H1 (cell line): ENCODE data around the gene MEIS2. TPM values are rescaled to one million over a fixed set of nuclear protein-coding genes. Genes with fewer than 3 reads are reported as not detected.

Experiments used
- CTCF ChIA-PET: fragments of 300-600 bp; sonication (Branson Sonifier 250); formaldehyde crosslinking; loops from one replicate; lab custom pipeline; 2021; ENCODE audit not compliant: partially characterized antibody; lab: Charles Lee
- POLR2A ChIA-PET: fragments of 300-600 bp; sonication (Branson Sonifier 250); formaldehyde crosslinking; loops from one replicate; lab custom pipeline; 2021; ENCODE audit warnings: inconsistent platforms; ENCODE audit not compliant: partially characterized antibody; lab: Charles Lee
- DNase-seq, 2 experiments: peaks; one replicate each; pipeline versions ENCODE4 v3.0.0 to v3.0.0-alpha.2; 2010 to 2022; ENCODE audit warnings: low spot score in 2 of 2, low read depth in 1 of 2, mixed read lengths in 1 of 2
- FAIRE-seq: peaks from 2 replicates; lab custom pipeline; 2011; peaks lifted over from hg19 to GRCh38; lab: Jason Lieb, UNC
- H2AFZ ChIP-seq: 2 replicates; pipeline ENCODE4 v1.8.1; 2012; ENCODE audit warnings: low read length, inconsistent platforms
- H2AK5ac ChIP-seq: 2 replicates; pipeline ENCODE4 v1.6.1; 2013; ENCODE audit warnings: low read depth, low read length
- H2BK120ac ChIP-seq: replicated peaks from 2 replicates; pipeline ENCODE3; 2013; ENCODE audit warnings: low read depth, low read length, inconsistent platforms
- H2BK12ac ChIP-seq: 2 replicates; pipeline ENCODE4 v1.6.1; 2013; ENCODE audit warnings: low read depth, low read length
- H2BK15ac ChIP-seq: 2 replicates; pipeline ENCODE4 v1.6.1; 2013; ENCODE audit warnings: low read length
- H2BK20ac ChIP-seq: 2 replicates; pipeline ENCODE4 v1.6.1; 2013; ENCODE audit warnings: low read length
- H2BK5ac ChIP-seq: 2 replicates; pipeline ENCODE4 v1.6.1; 2013; ENCODE audit warnings: low read depth, low read length
- H3K14ac ChIP-seq: 2 replicates; pipeline ENCODE4 v1.6.1; 2013; ENCODE audit warnings: inconsistent platforms; ENCODE audit not compliant: insufficient read length
- H3K18ac ChIP-seq: 2 replicates; pipeline ENCODE4 v1.6.1; 2013; ENCODE audit warnings: low read length; ENCODE audit errors: extremely low read depth
- H3K23ac ChIP-seq: 2 replicates; pipeline ENCODE4 v1.6.1; 2013; ENCODE audit warnings: inconsistent platforms; ENCODE audit not compliant: insufficient read length
- H3K23me2 ChIP-seq: 2 replicates; pipeline ENCODE4 v1.6.1; 2013; ENCODE audit warnings: low read depth, low read length
- H3K27ac ChIP-seq: 2 replicates; pipeline ENCODE4 v1.6.1; 2011; ENCODE audit warnings: low read depth, low read length, inconsistent platforms
- H3K27me3 ChIP-seq, 4 experiments: replicated peaks in 1 of 4; 1 replicate in 1 of 4; 2 replicates in 3 of 4; pipeline versions ENCODE4 v1.6.1 to v1.8.1; 2011 to 2013; ENCODE audit warnings: low read length in 3 of 4, mild to moderate bottlenecking in 3 of 4, inconsistent platforms in 2 of 4, mixed read lengths in 2 of 4, moderate library complexity in 1 of 4; ENCODE audit not compliant: control insufficient read depth in 3 of 4, insufficient read depth in 3 of 4; ENCODE audit errors: extremely low read depth in 1 of 4
- H3K36me3 ChIP-seq, 4 experiments: 2 replicates each; pipeline versions ENCODE4 v1.6.1 to v1.8.1; 2011 to 2013; ENCODE audit warnings: mild to moderate bottlenecking in 4 of 4, low read length in 3 of 4, moderate library complexity in 2 of 4, control low read depth in 1 of 4, inconsistent platforms in 1 of 4; ENCODE audit not compliant: insufficient read depth in 4 of 4, control insufficient read depth in 2 of 4
- H3K4ac ChIP-seq: replicated peaks from 2 replicates; pipeline ENCODE3; 2013; ENCODE audit warnings: low read length, low read depth, mixed read lengths, inconsistent platforms; ENCODE audit not compliant: insufficient read length
- H3K4me1 ChIP-seq, 4 experiments: replicated peaks in 1 of 4; 1 replicate in 1 of 4; 2 replicates in 3 of 4; pipeline versions ENCODE4 v1.6.1 to v1.8.1; 2011 to 2013; ENCODE audit warnings: low read length in 3 of 4, inconsistent platforms in 2 of 4, mixed read lengths in 1 of 4; ENCODE audit not compliant: insufficient read depth in 4 of 4, control insufficient read depth in 3 of 4
- H3K4me2 ChIP-seq, 2 experiments: 2 replicates each; pipeline versions ENCODE4 v1.6.1 to v1.8.1; 2011 to 2013; ENCODE audit warnings: low read depth in 2 of 2, low read length in 2 of 2, control low read depth in 1 of 2, inconsistent platforms in 1 of 2, mild to moderate bottlenecking in 1 of 2; ENCODE audit not compliant: insufficient read depth in 1 of 2
- H3K4me3 ChIP-seq, 4 experiments: fragments of 200-600, 300-600 bp in 1 of 4; sonication (generic), shearing (Covaris generic), sonication (Bioruptor Twin) in 1 of 4; 2 replicates each; pipeline versions ENCODE4 v1.5.1 to v1.8.1; 2011 to 2016; ENCODE audit warnings: low read length in 4 of 4, low read depth in 3 of 4, control low read depth in 2 of 4, inconsistent platforms in 2 of 4, mild to moderate bottlenecking in 2 of 4, mixed read lengths in 1 of 4, moderate library complexity in 1 of 4; ENCODE audit not compliant: insufficient read depth in 2 of 4; ENCODE audit errors: extremely low read depth in 1 of 4
- H3K56ac ChIP-seq: replicated peaks from 2 replicates; pipeline ENCODE3; 2013; ENCODE audit warnings: low read depth, mild to moderate bottlenecking, mixed read lengths, low read length, inconsistent platforms; ENCODE audit not compliant: insufficient read length
- H3K79me1 ChIP-seq: 2 replicates; pipeline ENCODE4 v1.6.1; 2013; ENCODE audit warnings: low read depth, low read length, control low read depth
- H3K79me2 ChIP-seq, 2 experiments: 2 replicates each; pipeline versions ENCODE4 v1.6.1 to v1.8.1; 2012 to 2013; ENCODE audit warnings: low read length in 2 of 2, mild to moderate bottlenecking in 2 of 2, inconsistent platforms in 1 of 2; ENCODE audit not compliant: insufficient read depth in 2 of 2, control insufficient read depth in 1 of 2
- H3K9ac ChIP-seq, 4 experiments: replicated peaks in 1 of 4; 1 replicate in 1 of 4; 2 replicates in 3 of 4; pipeline versions ENCODE4 v1.6.1 to v1.8.1; 2011 to 2013; ENCODE audit warnings: low read depth in 3 of 4, low read length in 3 of 4, control low read depth in 2 of 4, mild to moderate bottlenecking in 2 of 4, moderate library complexity in 2 of 4, inconsistent platforms in 1 of 4; ENCODE audit errors: extremely low read depth in 1 of 4
- H3K9me3 ChIP-seq, 2 experiments: 2 replicates each; pipeline versions ENCODE4 v1.6.1 to v1.8.1; 2012 to 2013; ENCODE audit warnings: mild to moderate bottlenecking in 2 of 2, moderate library complexity in 2 of 2, control low read depth in 1 of 2, inconsistent platforms in 1 of 2, low read depth in 1 of 2, low read length in 1 of 2, mixed read lengths in 1 of 2; ENCODE audit not compliant: insufficient read depth in 2 of 2
- H4K20me1 ChIP-seq, 2 experiments: replicated peaks in 1 of 2; 2 replicates each; pipeline versions ENCODE3 to v1.8.1; 2011 to 2013; ENCODE audit warnings: inconsistent platforms in 2 of 2, low read length in 2 of 2, mild to moderate bottlenecking in 1 of 2; ENCODE audit not compliant: insufficient read depth in 2 of 2, control insufficient read depth in 1 of 2
- H4K5ac ChIP-seq: 2 replicates; pipeline ENCODE4 v1.6.1; 2013; ENCODE audit warnings: low read length, low read depth, mixed read lengths, inconsistent platforms; ENCODE audit not compliant: insufficient read length
- H4K8ac ChIP-seq: 2 replicates; pipeline ENCODE4 v1.8.0; 2013; ENCODE audit warnings: mild to moderate bottlenecking, moderate library complexity, low read length, inconsistent platforms; ENCODE audit not compliant: insufficient read depth; ENCODE audit errors: extremely low read depth
- H4K91ac ChIP-seq: replicated peaks from 2 replicates; pipeline ENCODE3; 2013; ENCODE audit warnings: low read length, mixed read lengths, inconsistent platforms; ENCODE audit not compliant: insufficient read length
- FOSL1 ChIP-seq: IDR thresholded peaks from 2 replicates; pipeline ENCODE4 v1.6.1; 2011; ENCODE audit warnings: mild to moderate bottlenecking, low read depth, low read length, moderate library complexity; ENCODE audit not compliant: insufficient read depth
- GTF2F1 ChIP-seq: IDR thresholded peaks from 2 replicates; pipeline ENCODE4 v1.6.1; 2012; ENCODE audit warnings: low read depth, low read length, improper control_type of control experiment, borderline replicate concordance
- PHF8 ChIP-seq: fragments of 200-600 bp; sonication (generic); conservative IDR thresholded peaks from 2 replicates; pipeline ENCODE4 v1.7.1; 2012; ENCODE audit warnings: low read depth, mild to moderate bottlenecking, inconsistent platforms, low read length, moderate library complexity
- RFX5 ChIP-seq: IDR thresholded peaks from 2 replicates; pipeline ENCODE4 v1.6.1; 2011; ENCODE audit warnings: low read depth, low read length, improper control_type of control experiment, borderline replicate concordance
- TBP ChIP-seq: IDR thresholded peaks from 2 replicates; pipeline ENCODE4 v1.6.1; 2011; ENCODE audit warnings: low read depth, low read length, improper control_type of control experiment
- YY1 ChIP-seq: IDR thresholded peaks from 2 replicates; pipeline ENCODE4 v1.6.1; 2011; ENCODE audit warnings: low read depth, mild to moderate bottlenecking, low read length
- ZNF274 ChIP-seq: IDR thresholded peaks from 2 replicates; pipeline ENCODE4 v1.7.0; 2012; ENCODE audit warnings: low read length, borderline replicate concordance; ENCODE audit errors: extremely low read depth
- WGBS, 2 experiments: shearing (Covaris generic) in 1 of 2; methylation state at CpG; one replicate each; pipeline versions ENCODE4 v1.1.6 to v1.1.7; 2013 to 2015; ENCODE audit warnings: low lambda C conversion rate in 2 of 2, mixed read lengths in 2 of 2, inconsistent platforms in 1 of 2, low coverage in 1 of 2, missing lambda C conversion rate in 1 of 2; ENCODE audit not compliant: insufficient replicate concordance in 2 of 2, insufficient coverage in 1 of 2, insufficient read length in 1 of 2; ENCODE audit errors: extremely low coverage in 1 of 2, missing lambda C conversion rate in 1 of 2; 5-methylcytosine and 5-hydroxymethylcytosine counted together
- polyA plus RNA-seq, 7 experiments: library from polyadenylated mRNA; depleted of rRNA in 3 of 7; stranded (reverse) in 5 of 7; unstranded in 2 of 7; fragments of >200 nt in 5 of 7; fragments of 200-250 nt in 2 of 7; gene quantifications; 1 replicate in 5 of 7; 2 replicates in 1 of 7; 4 replicates in 1 of 7; pipeline versions ENCODE4 v1.2.1 to v1.2.3, GENCODE V29; 2011 to 2013; ENCODE audit warnings: missing spikeins in 2 of 7, mixed read lengths in 2 of 7
- total RNA-seq: library from RNA; stranded (reverse); fragmentation: NEBNext Ultra II Directional; extraction: Animal tissue kit (Norgen Biotek cat#: 25700); gene quantifications from 2 replicates; pipeline ENCODE4 v1.2.1, GENCODE V29; 2021

The MEIS2 gene
- total and polyA plus RNA-seq, 2 of the 8 experiments (the other 6 are each of a cell fraction or from before 2014, with no cell fraction given) = 0.22 to 1.2 TPM

- Histone ChIP-seq H2AFZ (no peak overlapping the region), H3K9me3 (no peaks in the 10 kb centered on the region), H3K23me2 (no peaks in the 10 kb centered on the region), H3K4me3 (no peak overlapping the region), H2BK15ac (no peak overlapping the region), H3K4ac (no peak overlapping the region), H2BK5ac (no peak overlapping the region), H4K91ac (no peak overlapping the region), H2BK12ac (no peak overlapping the region), H3K79me2 (no peaks in the 10 kb centered on the region), H3K4me1 (no peaks in the 10 kb centered on the region), H4K8ac (no peak overlapping the region), H2AK5ac (no peak overlapping the region), H3K27me3 (no peaks in the 10 kb centered on the region; a peak in 1 of 7 replicates), H4K5ac (no peak overlapping the region), H4K20me1 (no peaks in the 10 kb centered on the region), H3K23ac (no peak overlapping the region), H3K9ac (no peak overlapping the region), H2BK20ac (no peak overlapping the region), H3K18ac (no peak overlapping the region), H3K79me1 (no peaks in the 10 kb centered on the region), H3K4me2 (no peak overlapping the region), H3K56ac (no peak overlapping the region), H3K14ac (no peak overlapping the region), H3K27ac (no peak overlapping the region), H2BK120ac (no peak overlapping the region), H3K36me3 (no peaks in the 10 kb centered on the region)
- FAIRE-seq (no peak), DNase-seq (no peak)
- POLR2A ChIA-PET = no interaction called here
- WGBS, 2 experiments = 94% methylated on average over 3 of the region's 3 CpGs; no CpG with 5 or more reads in 1 of the 2 experiments
- TF ChIP-seq TBP (no peak), GTF2F1 (no peak), RFX5 (no peak), YY1 (no peak), PHF8 (no peak), ZNF274 (no peak), FOSL1 (no peak)
- CTCF ChIA-PET = interaction anchor here (1.1 to 1.4 kb wide), 2 partner anchors 33 to 565 kb away, joined by 3 to 4 read pairs; no protein-coding TSS in a partner anchor
Measured at GRCh38 chr15:36843822-36844221, 256.5 kb downstream of the MEIS2 start.
